Activated gamma-delta T cell treated with anti-CD3 and anti-CD28 coated beads, Interleukin-2, amount 50 U/mL, for 16 hours (primary cell): ENCODE data around the gene FRMPD1.
A peak's percentile ranks its signal among the peaks of the same experiment; 100 is the strongest.

Experiments used
- DNase-seq: peaks from one replicate; pipeline ENCODE4 v3.0.0-alpha.2; 2020; ENCODE audit warnings: low read depth

FRMPD1 gene

GRCh38 chr9:37776328-37776727, 125.6 kb downstream of the FRMPD1 start:
- DNase-seq: no peak

- no peak for DNase-seq
These were observed 127.8 kb downstream of the FRMPD1 start for GRCh38 chr9:37778534-37778933.

- no peak for DNase-seq
These were observed 133.5 kb downstream of the FRMPD1 start for GRCh38 chr9:37784291-37784615.

GRCh38 chr9:37784616-37785483, 134.1 kb downstream of the FRMPD1 start, which contains the start of gene EXOSC3:
Gene EXOSC3 (minus strand): TSS chr9:37785064. CDS start chr9:37785044, 20 bp downstream.
- DNase-seq: peak; percentile 82

GRCh38 chr9:37787059-37787458, 136.3 kb downstream of the FRMPD1 start:
- no peak for DNase-seq

GRCh38 chr9:37788332-37788731, 137.6 kb downstream of the FRMPD1 start:
- no peak for DNase-seq

- DNase-seq: no peak
These were observed 139.3 kb downstream of the FRMPD1 start for GRCh38 chr9:37790096-37790495.

- no peak for DNase-seq
These were observed 141.4 kb downstream of the FRMPD1 start for GRCh38 chr9:37792122-37792521.

- DNase-seq: no peak
These were observed 145.5 kb downstream of the FRMPD1 start for GRCh38 chr9:37796232-37796631.
